Panc1 (cell line): ENCODE data around the gene TMEM82. TPM values are rescaled to one million over a fixed set of nuclear protein-coding genes. Genes with fewer than 3 reads are reported as not detected.

Experiments
- ATAC-seq: fragments of 200-7000 bp; cut with Tn5 transposase; 2 replicates; pipeline ENCODE4 v1.9.1; 2020; ENCODE audit warnings: mild to moderate bottlenecking, moderate library complexity
- BruUV-seq: library from RNA; stranded (reverse); fragments of 400-500 nt; replicated peaks from 2 replicates; lab custom pipeline; 2021; lab: Mats Ljungman, UMichigan
- CTCF ChIA-PET: fragments of 300-600 bp; sonication (Branson Sonifier 250); formaldehyde crosslinking; loops from one replicate; lab custom pipeline; 2022; ENCODE audit warnings: antibody characterized with exemption; lab: Charles Lee
- POLR2A ChIA-PET: fragments of 300-600 bp; sonication (Branson Sonifier 250); formaldehyde crosslinking; loops from one replicate; lab custom pipeline; 2022; ENCODE audit warnings: antibody characterized with exemption; lab: Charles Lee
- DNase-seq: peaks from one replicate; pipeline ENCODE4 v3.0.0-alpha.2; 2010; ENCODE audit warnings: low read depth, low spot score
- H3K27ac ChIP-seq: 2 replicates; pipeline ENCODE4 v1.5.1; 2011; ENCODE audit warnings: mild to moderate bottlenecking, low read length, inconsistent platforms
- H3K27me3 ChIP-seq: fragments of 200-500 bp; sonication (Bioruptor generic); 2 replicates; pipeline ENCODE4 v1.6.0; 2014; ENCODE audit warnings: low read length, inconsistent platforms; ENCODE audit not compliant: control insufficient read depth, insufficient read depth
- H3K36me3 ChIP-seq: fragments of 200-500 bp; sonication (Bioruptor generic); 2 replicates; pipeline ENCODE4 v1.5.1; 2014; ENCODE audit warnings: inconsistent platforms, mild to moderate bottlenecking, low read length, moderate library complexity; ENCODE audit not compliant: control insufficient read depth, insufficient read depth
- H3K4me1 ChIP-seq: 2 replicates; pipeline ENCODE4 v1.5.1; 2011; ENCODE audit warnings: inconsistent platforms, mild to moderate bottlenecking, low read length, moderate library complexity; ENCODE audit not compliant: control insufficient read depth, insufficient read depth
- H3K4me3 ChIP-seq, 2 experiments: 2 replicates each; pipeline ENCODE4 v1.5.1; 2011 to 2012; ENCODE audit warnings: low read depth in 2 of 2, low read length in 2 of 2, mild to moderate bottlenecking in 2 of 2, inconsistent platforms in 1 of 2, moderate library complexity in 1 of 2
- H3K9me3 ChIP-seq: fragments of 200-500 bp; sonication (Bioruptor generic); 2 replicates; pipeline ENCODE4 v1.5.1; 2014; ENCODE audit warnings: low read depth, mild to moderate bottlenecking, inconsistent platforms, low read length, moderate library complexity; ENCODE audit not compliant: control insufficient read depth, insufficient read depth
- POLR2AphosphoS5 ChIP-seq: IDR thresholded peaks from 2 replicates; pipeline ENCODE4 v1.6.1; 2012; ENCODE audit warnings: mild to moderate bottlenecking, low read depth, low read length, moderate library complexity
- SIN3A ChIP-seq: IDR thresholded peaks from 2 replicates; pipeline ENCODE4 v1.6.1; 2012; ENCODE audit warnings: low read depth, mild to moderate bottlenecking, low read length, moderate library complexity, borderline replicate concordance; ENCODE audit not compliant: insufficient read depth
- TCF7L2 ChIP-seq: IDR thresholded peaks from 2 replicates; pipeline ENCODE4 v1.6.1; 2011; ENCODE audit warnings: mild to moderate bottlenecking, low read depth, low read length, inconsistent platforms
- in situ Hi-C: cut with HindIII; loops from 2 replicates; pipeline ENCODE4 v1.10.0; 2016; ENCODE audit warnings: low sequenced_read_pairs, low pct_unique_long_range_greater_than_20kb
- intact Hi-C: fragments of 100-400 bp; cut with micrococcal nuclease; formaldehyde crosslinking; loops from one replicate; pipeline ENCODE4 v1.10.0; 2022; ENCODE audit not compliant: unreplicated experiment
- total RNA-seq: library from RNA; stranded (reverse); gene quantifications from one replicate; pipeline ENCODE4 v1.2.1, GENCODE V29; 2021; ENCODE audit not compliant: unreplicated experiment
- TF ChIP-seq, protein P1 (sequence below), 2 experiments: IDR thresholded peaks; 2 replicates each; pipeline ENCODE4 v1.6.1; 2011 to 2012; ENCODE audit warnings: low read depth in 2 of 2, control low read depth in 1 of 2, low read length in 1 of 2, mild to moderate bottlenecking in 1 of 2, moderate library complexity in 1 of 2; ENCODE audit not compliant: insufficient read depth in 1 of 2
- TF ChIP-seq, protein P2 (sequence below): fragments of 450-650 bp; IDR thresholded peaks from 2 replicates; pipeline ENCODE4 v1.5.1; 2017; ENCODE audit warnings: mild to moderate bottlenecking

Gene TMEM82
- total RNA-seq, 1 experiment from 2014 or later, result not detected

DNA sequence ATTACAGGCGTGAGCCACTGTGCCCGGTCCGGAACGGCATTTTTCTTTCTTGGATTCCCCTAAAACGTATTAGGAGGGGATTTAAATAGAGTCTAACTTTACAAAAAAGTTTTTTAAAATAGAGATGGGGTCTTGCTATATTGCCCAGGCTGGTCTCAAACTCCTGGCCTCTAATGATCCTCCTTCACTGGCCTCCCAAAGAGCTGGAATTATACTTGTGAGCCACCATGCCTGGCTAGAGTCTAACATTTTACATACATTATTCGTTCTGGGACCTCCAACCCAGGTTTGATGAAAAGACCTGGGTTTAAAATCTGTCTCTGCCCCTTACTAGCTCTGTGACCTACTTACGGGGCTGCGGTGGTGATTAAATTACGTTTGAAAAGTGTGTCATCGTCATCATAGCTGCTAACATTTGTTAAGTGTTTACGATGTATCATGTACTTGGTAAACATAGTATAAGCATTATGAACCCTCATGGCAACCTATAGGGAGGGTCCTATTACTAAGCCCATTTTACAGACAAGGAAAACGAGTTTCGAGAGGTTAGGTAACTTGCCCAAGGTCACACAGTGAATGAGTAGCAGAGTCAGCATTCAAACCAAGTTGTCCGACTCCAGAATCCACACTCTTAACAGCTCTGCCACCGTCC is 33.7 kb upstream of the TMEM82 start:
- H3K27me3 ChIP-seq, result no peaks in the 10 kb centered on the region
- no peaks in the 10 kb centered on the region for H3K4me1 ChIP-seq
- in situ Hi-C loops, result no loop called here
- POLR2A ChIA-PET, result no interaction called here
- ATAC-seq (no peak), DNase-seq (no peak)
- H3K4me3 ChIP-seq, result no peak overlapping the region
- intact Hi-C loops, result no loop called here
- CTCF ChIA-PET, result no interaction called here
- H3K9me3 ChIP-seq, result no peaks in the 10 kb centered on the region
- BruUV-seq, result no TSS peak
- H3K36me3 ChIP-seq, result no peaks in the 10 kb centered on the region
- no peak overlapping the region for H3K27ac ChIP-seq
- TF ChIP-seq, protein P1, sequence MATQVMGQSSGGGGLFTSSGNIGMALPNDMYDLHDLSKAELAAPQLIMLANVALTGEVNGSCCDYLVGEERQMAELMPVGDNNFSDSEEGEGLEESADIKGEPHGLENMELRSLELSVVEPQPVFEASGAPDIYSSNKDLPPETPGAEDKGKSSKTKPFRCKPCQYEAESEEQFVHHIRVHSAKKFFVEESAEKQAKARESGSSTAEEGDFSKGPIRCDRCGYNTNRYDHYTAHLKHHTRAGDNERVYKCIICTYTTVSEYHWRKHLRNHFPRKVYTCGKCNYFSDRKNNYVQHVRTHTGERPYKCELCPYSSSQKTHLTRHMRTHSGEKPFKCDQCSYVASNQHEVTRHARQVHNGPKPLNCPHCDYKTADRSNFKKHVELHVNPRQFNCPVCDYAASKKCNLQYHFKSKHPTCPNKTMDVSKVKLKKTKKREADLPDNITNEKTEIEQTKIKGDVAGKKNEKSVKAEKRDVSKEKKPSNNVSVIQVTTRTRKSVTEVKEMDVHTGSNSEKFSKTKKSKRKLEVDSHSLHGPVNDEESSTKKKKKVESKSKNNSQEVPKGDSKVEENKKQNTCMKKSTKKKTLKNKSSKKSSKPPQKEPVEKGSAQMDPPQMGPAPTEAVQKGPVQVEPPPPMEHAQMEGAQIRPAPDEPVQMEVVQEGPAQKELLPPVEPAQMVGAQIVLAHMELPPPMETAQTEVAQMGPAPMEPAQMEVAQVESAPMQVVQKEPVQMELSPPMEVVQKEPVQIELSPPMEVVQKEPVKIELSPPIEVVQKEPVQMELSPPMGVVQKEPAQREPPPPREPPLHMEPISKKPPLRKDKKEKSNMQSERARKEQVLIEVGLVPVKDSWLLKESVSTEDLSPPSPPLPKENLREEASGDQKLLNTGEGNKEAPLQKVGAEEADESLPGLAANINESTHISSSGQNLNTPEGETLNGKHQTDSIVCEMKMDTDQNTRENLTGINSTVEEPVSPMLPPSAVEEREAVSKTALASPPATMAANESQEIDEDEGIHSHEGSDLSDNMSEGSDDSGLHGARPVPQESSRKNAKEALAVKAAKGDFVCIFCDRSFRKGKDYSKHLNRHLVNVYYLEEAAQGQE (IDR thresholded peaks at IDR 0.05; ENCODE audit: insufficient read depth in 1 of 2, low read depth in 2 of 2, low read length in 1 of 2), result no peak
- TF ChIP-seq TCF7L2 (no peak), SIN3A (no peak), POLR2AphosphoS5 (no peak)
- TF ChIP-seq, protein P2, sequence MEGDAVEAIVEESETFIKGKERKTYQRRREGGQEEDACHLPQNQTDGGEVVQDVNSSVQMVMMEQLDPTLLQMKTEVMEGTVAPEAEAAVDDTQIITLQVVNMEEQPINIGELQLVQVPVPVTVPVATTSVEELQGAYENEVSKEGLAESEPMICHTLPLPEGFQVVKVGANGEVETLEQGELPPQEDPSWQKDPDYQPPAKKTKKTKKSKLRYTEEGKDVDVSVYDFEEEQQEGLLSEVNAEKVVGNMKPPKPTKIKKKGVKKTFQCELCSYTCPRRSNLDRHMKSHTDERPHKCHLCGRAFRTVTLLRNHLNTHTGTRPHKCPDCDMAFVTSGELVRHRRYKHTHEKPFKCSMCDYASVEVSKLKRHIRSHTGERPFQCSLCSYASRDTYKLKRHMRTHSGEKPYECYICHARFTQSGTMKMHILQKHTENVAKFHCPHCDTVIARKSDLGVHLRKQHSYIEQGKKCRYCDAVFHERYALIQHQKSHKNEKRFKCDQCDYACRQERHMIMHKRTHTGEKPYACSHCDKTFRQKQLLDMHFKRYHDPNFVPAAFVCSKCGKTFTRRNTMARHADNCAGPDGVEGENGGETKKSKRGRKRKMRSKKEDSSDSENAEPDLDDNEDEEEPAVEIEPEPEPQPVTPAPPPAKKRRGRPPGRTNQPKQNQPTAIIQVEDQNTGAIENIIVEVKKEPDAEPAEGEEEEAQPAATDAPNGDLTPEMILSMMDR, result no peak

DNA sequence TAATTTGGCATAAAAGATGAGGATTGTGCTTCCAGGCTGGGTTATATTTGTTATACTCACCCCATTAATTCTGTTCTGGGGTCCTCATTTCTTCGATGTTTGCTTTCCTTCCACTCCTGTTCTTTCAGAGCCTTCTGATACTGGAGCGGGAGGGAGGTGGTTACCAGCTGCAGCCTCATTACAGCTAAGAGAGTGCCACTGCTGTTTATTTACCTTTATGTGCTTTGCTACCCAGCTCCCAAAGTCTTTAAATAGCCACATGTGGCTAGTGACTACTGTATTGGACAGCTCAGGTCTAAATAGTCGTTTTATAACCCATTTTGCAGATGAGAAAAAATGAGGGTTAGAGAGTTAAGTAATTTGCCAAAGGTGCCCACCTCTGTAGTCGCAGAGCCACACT is 33.1 kb upstream of the TMEM82 start:
- no peak for ATAC-seq
- no peaks in the 10 kb centered on the region for H3K27me3 ChIP-seq
- no peaks in the 10 kb centered on the region for H3K36me3 ChIP-seq
- intact Hi-C loops (no loop called here), in situ Hi-C loops (no loop called here)
- H3K9me3 ChIP-seq, result no peaks in the 10 kb centered on the region
- no peak for DNase-seq
- no peak overlapping the region for H3K27ac ChIP-seq
- no peak overlapping the region for H3K4me3 ChIP-seq
- POLR2A ChIA-PET, result no interaction called here
- no TSS peak for BruUV-seq
- no peaks in the 10 kb centered on the region for H3K4me1 ChIP-seq
- TF ChIP-seq, protein P1 (IDR thresholded peaks at IDR 0.05; ENCODE audit: insufficient read depth in 1 of 2, low read depth in 2 of 2, low read length in 1 of 2), result no peak
- TF ChIP-seq TCF7L2, result no peak
- CTCF ChIA-PET, result no interaction called here
